HepG2 (cell line): ENCODE results near the gene MRPL48.
A peak's percentile ranks its signal among the peaks of the same experiment; 100 is the strongest.

ENCODE experiments used
- TCF12 ChIP-seq, 2 experiments: fragments of 450-650 bp in 1 of 2; sonication (generic) in 1 of 2; formaldehyde crosslinking in 1 of 2; IDR thresholded peaks; 2 replicates each; pipeline versions ENCODE4 v1.6.1 to v1.8.0; 2017 to 2022; ENCODE audit warnings: antibody characterized with exemption in 1 of 2, mild to moderate bottlenecking in 1 of 2, missing genetic modification reagents in 1 of 2, moderate library complexity in 1 of 2
- TF ChIP-seq, protein P1 (sequence below): IDR thresholded peaks from 2 replicates; pipeline ENCODE4 v1.6.1; 2018; ENCODE audit warnings: missing genetic modification reagents

GRCh38 chr11:73876424-73877310 lies 89.0 kb downstream of the MRPL48 start, which contains the start of the genes COA4 and PAAF1:
- TF ChIP-seq, protein P1, sequence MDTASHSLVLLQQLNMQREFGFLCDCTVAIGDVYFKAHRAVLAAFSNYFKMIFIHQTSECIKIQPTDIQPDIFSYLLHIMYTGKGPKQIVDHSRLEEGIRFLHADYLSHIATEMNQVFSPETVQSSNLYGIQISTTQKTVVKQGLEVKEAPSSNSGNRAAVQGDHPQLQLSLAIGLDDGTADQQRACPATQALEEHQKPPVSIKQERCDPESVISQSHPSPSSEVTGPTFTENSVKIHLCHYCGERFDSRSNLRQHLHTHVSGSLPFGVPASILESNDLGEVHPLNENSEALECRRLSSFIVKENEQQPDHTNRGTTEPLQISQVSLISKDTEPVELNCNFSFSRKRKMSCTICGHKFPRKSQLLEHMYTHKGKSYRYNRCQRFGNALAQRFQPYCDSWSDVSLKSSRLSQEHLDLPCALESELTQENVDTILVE: peak; percentile 74; the same call in 1 of the 2 replicates
- TF ChIP-seq TCF12 (IDR thresholded peaks at IDR 0.05) (no peak), TCF12 (CRISPR knock-in tag; IDR thresholded peaks at IDR 0.05) (no peak; the same call in 1 of the 2 replicates)
